K562 (cell line): ENCODE measurements around the gene ZMYND19. TPM values are rescaled to one million over a fixed set of nuclear protein-coding genes. Genes with fewer than 3 reads are reported as not detected.
A peak's percentile ranks its signal among the peaks of the same experiment; 100 is the strongest.

Experiments
- BACH1 ChIP-seq: fragments of 200-800 bp; sonication (Bioruptor generic); IDR thresholded peaks from 2 replicates; pipeline ENCODE4 v1.6.1; 2016; ENCODE audit warnings: missing genetic modification characterization, missing compliant biosample characterization
- FOXA3 ChIP-seq, 2 experiments: fragments of 450-650 bp in 1 of 2; sonication (generic) in 1 of 2; formaldehyde crosslinking; IDR thresholded peaks in 1 of 2; conservative IDR thresholded peaks in 1 of 2; 2 replicates each; pipeline versions ENCODE4 v1.4.0 to v1.8.0; 2020 to 2022; ENCODE audit warnings: mild to moderate bottlenecking in 2 of 2, missing genetic modification reagents in 1 of 2
- GABPB1 ChIP-seq: sonication (generic); formaldehyde crosslinking; IDR thresholded peaks from 2 replicates; pipeline ENCODE4 v1.8.0; 2022; ENCODE audit warnings: mild to moderate bottlenecking, missing genetic modification reagents
- HNRNPLL ChIP-seq: fragments of 200-400 bp; formaldehyde crosslinking; IDR thresholded peaks from 2 replicates; pipeline ENCODE4 v1.6.1; 2017; ENCODE audit warnings: low read length, low read depth, mild to moderate bottlenecking; ENCODE audit not compliant: poor library complexity, severe bottlenecking
- KDM5B ChIP-seq: fragments of 200-600 bp; sonication (generic); IDR thresholded peaks from 2 replicates; pipeline ENCODE4 v1.6.1; 2012; ENCODE audit warnings: low read depth, mild to moderate bottlenecking, moderate library complexity, low read length, control low read depth, inconsistent platforms; ENCODE audit not compliant: insufficient replicate concordance
- NCOA2 ChIP-seq, 2 experiments: fragments of 450-650 bp; IDR thresholded peaks; 2 replicates each; pipeline ENCODE4 v1.6.1; 2018; ENCODE audit warnings: mild to moderate bottlenecking in 2 of 2, moderate library complexity in 1 of 2; ENCODE audit not compliant: partially characterized antibody in 2 of 2
- NFATC3 ChIP-seq: fragments of 450-650 bp; IDR thresholded peaks from 2 replicates; pipeline ENCODE4 v1.6.1; 2017; ENCODE audit warnings: mild to moderate bottlenecking
- TCFL5 ChIP-seq: fragments of 250-450 bp; sonication (Bioruptor Pico); conservative IDR thresholded peaks from 2 replicates; pipeline ENCODE4 v1.6.1; 2021; ENCODE audit warnings: mild to moderate bottlenecking, moderate library complexity, matching md5 sums
- TEAD1 ChIP-seq, 2 experiments: fragments of 450-650 bp in 1 of 2; sonication (generic) in 1 of 2; formaldehyde crosslinking; IDR thresholded peaks; 2 replicates each; pipeline versions ENCODE4 v1.4.0 to v1.8.0; 2020 to 2022; ENCODE audit warnings: mild to moderate bottlenecking in 2 of 2, missing genetic modification reagents in 1 of 2
- ZBTB1 ChIP-seq: sonication (generic); formaldehyde crosslinking; IDR thresholded peaks from 2 replicates; pipeline ENCODE4 v1.8.1; 2023; ENCODE audit warnings: missing genetic modification reagents, low read depth, mild to moderate bottlenecking, borderline replicate concordance
- ZNF184 ChIP-seq: sonication (generic); formaldehyde crosslinking; IDR thresholded peaks from 2 replicates; pipeline ENCODE4 v1.5.0; 2020; ENCODE audit warnings: missing genetic modification reagents
- ZNF212 ChIP-seq: fragments of 450-650 bp; formaldehyde crosslinking; IDR thresholded peaks from 2 replicates; pipeline ENCODE4 v1.4.0; 2020; ENCODE audit warnings: mild to moderate bottlenecking
- ZNF23 ChIP-seq: fragments of 250-450 bp; sonication (Bioruptor Pico); IDR thresholded peaks from 2 replicates; pipeline ENCODE4 v1.4.0; 2020; ENCODE audit warnings: mild to moderate bottlenecking
- ZNF583 ChIP-seq: fragments of 250-450 bp; sonication (Bioruptor Pico); IDR thresholded peaks from 2 replicates; pipeline ENCODE4 v1.4.0; 2020
- ZNF696 ChIP-seq: fragments of 250-450 bp; sonication (Bioruptor Pico); conservative IDR thresholded peaks from 2 replicates; pipeline ENCODE4 v1.4.0; 2020; ENCODE audit warnings: mild to moderate bottlenecking, moderate library complexity
- polyA plus RNA-seq, 8 experiments: library from polyadenylated mRNA; depleted of rRNA in 4 of 8; stranded (reverse) in 5 of 8; unstranded in 3 of 8; fragments of >200 nt; fragmentation: Nextera tagmentation in 2 of 8; fragmentation: Illumina TruSeq in 1 of 8; extraction: Ambion mirVana in 2 of 8; extraction: Trizol in 1 of 8; gene quantifications; 2 replicates each; pipeline versions ENCODE4 v1.2.1 to v1.2.3, GENCODE V29; 2011 to 2014; ENCODE audit warnings: inconsistent platforms in 1 of 8, missing spikeins in 1 of 8
- total RNA-seq, 7 experiments: library from RNA; depleted of rRNA in 6 of 7; stranded (reverse); fragments of >200 nt in 6 of 7; fragmentation: Illumina TruSeq in 2 of 7; extraction: Trizol in 2 of 7; gene quantifications; 2 replicates each; pipeline versions ENCODE4 v1.2.1 to v1.2.3, GENCODE V29; 2011 to 2021; ENCODE audit warnings: low replicate concordance in 1 of 7
- TF ChIP-seq, protein P1 (sequence below): fragments of 450-650 bp; IDR thresholded peaks from 2 replicates; pipeline ENCODE4 v1.6.1; 2018; ENCODE audit warnings: mild to moderate bottlenecking, low read depth; ENCODE audit not compliant: partially characterized antibody
- TF ChIP-seq, protein P2 (sequence below): IDR thresholded peaks from 2 replicates; pipeline ENCODE4 v1.6.1; 2016; ENCODE audit warnings: missing genetic modification characterization, missing compliant biosample characterization
- TF ChIP-seq, protein P3 (sequence below), 2 experiments: IDR thresholded peaks; 2 replicates each; pipeline ENCODE4 v1.6.1; 2011; ENCODE audit warnings: borderline replicate concordance in 1 of 2, control low read depth in 1 of 2, low read depth in 1 of 2, low read length in 1 of 2, mild to moderate bottlenecking in 1 of 2, mixed read lengths in 1 of 2, moderate library complexity in 1 of 2; ENCODE audit not compliant: insufficient read depth in 1 of 2, insufficient read length in 1 of 2, poor library complexity in 1 of 2, severe bottlenecking in 1 of 2; ENCODE audit errors: extremely low read depth in 1 of 2
- TF ChIP-seq, protein P4 (sequence below): fragments of 450-650 bp; IDR thresholded peaks from 2 replicates; pipeline ENCODE4 v1.6.1; 2016; ENCODE audit warnings: antibody characterized with exemption
- TF ChIP-seq, protein P5 (sequence below), 2 experiments: fragments of 250-450 bp in 1 of 2; fragments of 450-650 bp in 1 of 2; sonication (Bioruptor Pico) in 1 of 2; IDR thresholded peaks; 2 replicates each; pipeline versions ENCODE4 v1.6.1 to v1.8.0; 2016 to 2021; ENCODE audit warnings: mild to moderate bottlenecking in 2 of 2, moderate library complexity in 2 of 2, missing compliant biosample characterization in 1 of 2, missing genetic modification characterization in 1 of 2

The ZMYND19 gene
- total and polyA plus RNA-seq, 9 of the 15 experiments (the other 6 are each of a cell fraction or from before 2014, with no cell fraction given) = 1.0 to 86.7 (median 44.0) TPM

DNA sequence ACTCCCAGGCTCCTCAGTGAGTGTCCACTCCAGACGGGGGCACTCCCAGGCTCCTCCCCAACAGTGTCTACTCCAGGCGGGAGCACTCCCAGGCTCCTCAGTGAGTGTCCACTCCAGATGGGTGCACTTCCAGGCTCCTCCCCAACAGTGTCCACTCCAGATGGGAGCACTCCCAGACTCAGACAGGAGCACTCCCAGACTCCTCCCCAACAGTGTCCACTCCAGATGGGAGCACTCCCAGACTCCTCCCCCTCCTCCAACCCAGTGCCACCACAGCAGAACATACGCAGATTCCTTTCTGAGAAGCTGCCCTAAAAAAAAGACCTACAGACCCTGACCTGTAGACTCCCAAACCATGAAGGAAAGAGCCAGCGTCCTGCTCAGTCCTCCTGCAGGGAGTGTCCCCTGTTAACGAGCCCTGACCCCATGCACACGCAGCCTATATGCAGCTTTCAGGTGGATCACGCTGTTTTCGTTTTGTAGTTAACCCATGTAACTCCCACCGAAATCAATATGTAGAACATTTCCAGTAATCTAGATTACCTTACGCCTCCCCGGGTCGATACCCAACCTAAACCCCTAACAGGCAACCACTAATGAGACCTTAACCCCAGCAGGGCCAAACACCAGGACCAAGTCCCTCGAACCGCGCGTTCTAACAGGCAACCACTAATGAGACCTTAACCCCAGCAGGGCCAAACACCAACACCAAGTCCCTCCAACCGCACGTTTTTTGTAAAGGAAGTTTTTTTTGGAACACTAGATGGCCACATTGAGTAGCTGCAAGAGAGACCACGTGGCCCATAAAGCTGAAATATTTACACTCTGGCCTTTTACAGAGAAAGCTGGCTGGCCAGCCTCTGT, 55.8 kb downstream of the ZMYND19 start (continued):
- TF ChIP-seq, protein P1, sequence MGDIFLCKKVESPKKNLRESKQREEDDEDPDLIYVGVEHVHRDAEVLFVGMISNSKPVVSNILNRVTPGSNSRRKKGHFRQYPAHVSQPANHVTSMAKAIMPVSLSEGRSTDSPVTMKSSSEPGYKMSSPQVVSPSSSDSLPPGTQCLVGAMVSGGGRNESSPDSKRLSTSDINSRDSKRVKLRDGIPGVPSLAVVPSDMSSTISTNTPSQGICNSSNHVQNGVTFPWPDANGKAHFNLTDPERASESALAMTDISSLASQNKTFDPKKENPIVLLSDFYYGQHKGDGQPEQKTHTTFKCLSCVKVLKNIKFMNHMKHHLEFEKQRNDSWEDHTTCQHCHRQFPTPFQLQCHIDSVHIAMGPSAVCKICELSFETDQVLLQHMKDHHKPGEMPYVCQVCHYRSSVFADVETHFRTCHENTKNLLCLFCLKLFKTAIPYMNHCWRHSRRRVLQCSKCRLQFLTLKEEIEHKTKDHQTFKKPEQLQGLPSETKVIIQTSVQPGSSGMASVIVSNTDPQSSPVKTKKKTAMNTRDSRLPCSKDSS = no peak
- TF ChIP-seq, protein P2, sequence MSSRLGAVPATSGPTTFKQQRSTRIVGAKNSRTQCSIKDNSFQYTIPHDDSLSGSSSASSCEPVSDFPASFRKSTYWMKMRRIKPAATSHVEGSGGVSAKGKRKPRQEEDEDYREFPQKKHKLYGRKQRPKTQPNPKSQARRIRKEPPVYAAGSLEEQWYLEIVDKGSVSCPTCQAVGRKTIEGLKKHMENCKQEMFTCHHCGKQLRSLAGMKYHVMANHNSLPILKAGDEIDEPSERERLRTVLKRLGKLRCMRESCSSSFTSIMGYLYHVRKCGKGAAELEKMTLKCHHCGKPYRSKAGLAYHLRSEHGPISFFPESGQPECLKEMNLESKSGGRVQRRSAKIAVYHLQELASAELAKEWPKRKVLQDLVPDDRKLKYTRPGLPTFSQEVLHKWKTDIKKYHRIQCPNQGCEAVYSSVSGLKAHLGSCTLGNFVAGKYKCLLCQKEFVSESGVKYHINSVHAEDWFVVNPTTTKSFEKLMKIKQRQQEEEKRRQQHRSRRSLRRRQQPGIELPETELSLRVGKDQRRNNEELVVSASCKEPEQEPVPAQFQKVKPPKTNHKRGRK (tag) = no peak
- no peak for TF ChIP-seq BACH1
- TF ChIP-seq KDM5B = no peak
- TF ChIP-seq, protein P3, sequence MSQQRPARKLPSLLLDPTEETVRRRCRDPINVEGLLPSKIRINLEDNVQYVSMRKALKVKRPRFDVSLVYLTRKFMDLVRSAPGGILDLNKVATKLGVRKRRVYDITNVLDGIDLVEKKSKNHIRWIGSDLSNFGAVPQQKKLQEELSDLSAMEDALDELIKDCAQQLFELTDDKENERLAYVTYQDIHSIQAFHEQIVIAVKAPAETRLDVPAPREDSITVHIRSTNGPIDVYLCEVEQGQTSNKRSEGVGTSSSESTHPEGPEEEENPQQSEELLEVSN (IDR thresholded peaks at IDR 0.05; ENCODE audit: borderline replicate concordance in 1 of 2, extremely low read depth in 1 of 2, insufficient read depth in 1 of 2, insufficient read length in 1 of 2, low read depth in 1 of 2, low read length in 1 of 2, poor library complexity in 1 of 2, severe bottlenecking in 1 of 2) = peak; percentile 35 to 48
- TF ChIP-seq, protein P4, sequence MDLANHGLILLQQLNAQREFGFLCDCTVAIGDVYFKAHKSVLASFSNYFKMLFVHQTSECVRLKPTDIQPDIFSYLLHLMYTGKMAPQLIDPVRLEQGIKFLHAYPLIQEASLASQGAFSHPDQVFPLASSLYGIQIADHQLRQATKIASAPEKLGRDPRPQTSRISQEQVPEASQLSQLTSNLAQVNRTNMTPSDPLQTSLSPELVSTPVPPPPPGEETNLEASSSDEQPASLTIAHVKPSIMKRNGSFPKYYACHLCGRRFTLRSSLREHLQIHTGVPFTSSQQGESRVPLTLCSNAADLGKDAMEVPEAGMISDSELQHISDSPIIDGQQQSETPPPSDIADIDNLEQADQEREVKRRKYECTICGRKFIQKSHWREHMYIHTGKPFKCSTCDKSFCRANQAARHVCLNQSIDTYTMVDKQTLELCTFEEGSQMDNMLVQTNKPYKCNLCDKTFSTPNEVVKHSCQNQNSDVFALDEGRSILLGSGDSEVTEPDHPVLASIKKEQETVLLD = no peak
- no peak for TF ChIP-seq ZNF184 (CRISPR knock-in tag)
- no peak for TF ChIP-seq TEAD1 (CRISPR knock-in tag; IDR thresholded peaks at IDR 0.05)
- TF ChIP-seq, protein P5, sequence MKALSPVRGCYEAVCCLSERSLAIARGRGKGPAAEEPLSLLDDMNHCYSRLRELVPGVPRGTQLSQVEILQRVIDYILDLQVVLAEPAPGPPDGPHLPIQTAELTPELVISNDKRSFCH (CRISPR knock-in tag; IDR thresholded peaks at IDR 0.05) = no peak
- TF ChIP-seq, protein P5 (tag; IDR thresholded peaks at IDR 0.05) = no peak
- TF ChIP-seq ZNF23 = no peak
- no peak for TF ChIP-seq NFATC3
- TF ChIP-seq HNRNPLL = no peak
- peak; percentile 65; the same call in 1 of the 2 replicates for TF ChIP-seq ZBTB1
- TF ChIP-seq FOXA3 (CRISPR knock-in tag; conservative IDR thresholded peaks at IDR 0.05 in 1 of 2, IDR thresholded peaks at IDR 0.05 in 1 of 2) = 0 out of 4 replicates have a peak, but pooled peaks of 1 of the 2 experiments have one; percentile 15
- no peak for TF ChIP-seq ZNF212 (CRISPR knock-in tag)
- no peak for TF ChIP-seq ZNF583 (CRISPR knock-in tag)
- no peak for TF ChIP-seq GABPB1
- TF ChIP-seq NCOA2 (IDR thresholded peaks at IDR 0.05; ENCODE audit: partially characterized antibody in 2 of 2) = no peak
- no peak for TF ChIP-seq ZNF696
- TF ChIP-seq TCFL5 (CRISPR knock-in tag) = no peak
